Endodermal cell (in vitro differentiated cells): ENCODE measurements around the gene DLX5. TPM values are rescaled to one million over a fixed set of nuclear protein-coding genes. Genes with fewer than 3 reads are reported as not detected.

Experiments
- DNase-seq: peaks from one replicate; pipeline ENCODE4 v3.0.0-alpha.2; 2017
- H3K27ac ChIP-seq: 2 replicates; pipeline ENCODE4 v1.5.1; 2013; ENCODE audit warnings: mild to moderate bottlenecking, low read depth, low read length, moderate library complexity
- H3K27me3 ChIP-seq: 2 replicates; pipeline ENCODE4 v1.6.1; 2013; ENCODE audit warnings: mild to moderate bottlenecking, low read length, moderate library complexity; ENCODE audit not compliant: insufficient read depth, control insufficient read depth, poor library complexity, severe bottlenecking
- H3K36me3 ChIP-seq: 2 replicates; pipeline ENCODE4 v1.7.0; 2013; ENCODE audit warnings: mild to moderate bottlenecking, low read length, moderate library complexity; ENCODE audit not compliant: control insufficient read depth, insufficient read depth
- H3K4me1 ChIP-seq: one replicate; pipeline ENCODE4 v1.7.0; 2013; ENCODE audit warnings: low read length; ENCODE audit not compliant: control insufficient read depth, insufficient read depth
- H3K4me3 ChIP-seq: 2 replicates; pipeline ENCODE4 v1.5.1; 2013; ENCODE audit warnings: mild to moderate bottlenecking, low read length, moderate library complexity
- H3K9ac ChIP-seq: 2 replicates; pipeline ENCODE4 v1.6.1; 2013; ENCODE audit warnings: mild to moderate bottlenecking, low read length, moderate library complexity; ENCODE audit not compliant: poor library complexity, severe bottlenecking; ENCODE audit errors: extremely low read depth
- H3K9me3 ChIP-seq: 2 replicates; pipeline ENCODE4 v1.6.1; 2013; ENCODE audit warnings: mild to moderate bottlenecking, low read length, moderate library complexity; ENCODE audit not compliant: control insufficient read depth
- H3K27ac Mint-ChIP-seq: 2 replicates; pipeline ENCODE4 v1.8.0; 2020; ENCODE audit warnings: mixed read lengths
- H3K27me3 Mint-ChIP-seq: 2 replicates; pipeline ENCODE4 v1.8.0; 2021; ENCODE audit warnings: mild to moderate bottlenecking, mixed read lengths; ENCODE audit not compliant: insufficient read depth
- H3K36me3 Mint-ChIP-seq: 2 replicates; pipeline ENCODE4 v1.8.0; 2020; ENCODE audit warnings: low read depth, mixed read lengths
- H3K4me1 Mint-ChIP-seq: 2 replicates; pipeline ENCODE4 v1.8.0; 2020; ENCODE audit warnings: mixed read lengths
- H3K4me3 Mint-ChIP-seq: 2 replicates; pipeline ENCODE4 v1.8.0; 2020; ENCODE audit warnings: mild to moderate bottlenecking, moderate library complexity, mixed read lengths
- H3K9me3 Mint-ChIP-seq: 2 replicates; pipeline ENCODE4 v1.8.0; 2020; ENCODE audit warnings: mild to moderate bottlenecking, mixed read lengths
- CTCF ChIP-seq: fragments of 200-600 bp; sonication (generic); conservative IDR thresholded peaks from 2 replicates; pipeline ENCODE4 v1.5.0; 2021; ENCODE audit warnings: antibody characterized with exemption, mild to moderate bottlenecking
- WGBS, 2 experiments: methylation state at CpG; one replicate each; pipeline versions ENCODE4 v1.1.5 to v1.1.7; 2013; ENCODE audit warnings: missing lambda C conversion rate in 2 of 2, mixed read lengths in 1 of 2; ENCODE audit not compliant: insufficient coverage in 1 of 2, insufficient read length in 1 of 2; 5-methylcytosine and 5-hydroxymethylcytosine counted together
- total RNA-seq, 2 donors: library from RNA; stranded (reverse); fragmentation: NEBNext Ultra II Directional in 1 of 2; extraction: Animal tissue kit (Norgen Biotek cat#: 25700) in 1 of 2; gene quantifications; 2 replicates in 1 of 2; 3 replicates in 1 of 2; pipeline ENCODE4 v1.2.1, GENCODE V29; 2021

The DLX5 gene
- total RNA-seq, 2 donors from 2014 or later, result not detected

GRCh38 chr7:97016381-97017191 lies 8.0 kb downstream of the DLX5 start:
- peaks cover 28% of the 10 kb centered on the region for H3K4me1 Mint-ChIP-seq
- H3K4me3 Mint-ChIP-seq, result peak overlapping the region; percentile 60
- Histone ChIP-seq H3K27ac (no peak overlapping the region), H3K9ac (no peak overlapping the region), H3K4me3 (peak overlapping the region; percentile 71), H3K36me3 (no peaks in the 10 kb centered on the region), H3K9me3 (no peaks in the 10 kb centered on the region), H3K4me1 (peaks cover 3% of the 10 kb centered on the region), H3K27me3 (peaks cover 100% of the 10 kb centered on the region)
- WGBS, 2 experiments, result 0 to 1% methylated on average over 14 to 54 of the region's 55 CpGs
- H3K9me3 Mint-ChIP-seq, result no peaks in the 10 kb centered on the region
- H3K27ac Mint-ChIP-seq, result no peak overlapping the region
- H3K27me3 Mint-ChIP-seq, result peaks cover 100% of the 10 kb centered on the region
- peak; percentile 60 for TF ChIP-seq CTCF
- DNase-seq, result peak; percentile 93
- no peaks in the 10 kb centered on the region for H3K36me3 Mint-ChIP-seq

- Histone ChIP-seq H3K36me3 (no peaks in the 10 kb centered on the region), H3K9ac (no peak overlapping the region), H3K4me1 (peaks cover 3% of the 10 kb centered on the region), H3K4me3 (peak overlapping the region; percentile 71), H3K9me3 (no peaks in the 10 kb centered on the region), H3K27me3 (peaks cover 100% of the 10 kb centered on the region), H3K27ac (no peak overlapping the region)
- Mint-ChIP-seq H3K4me3 (peak overlapping the region; percentile 60), H3K4me1 (peaks cover 25% of the 10 kb centered on the region), H3K9me3 (no peaks in the 10 kb centered on the region), H3K27ac (no peak overlapping the region), H3K36me3 (no peaks in the 10 kb centered on the region), H3K27me3 (peaks cover 100% of the 10 kb centered on the region)
- 5 to 43% methylated on average over 1 to 11 of the region's 12 CpGs for WGBS, 2 experiments
- TF ChIP-seq CTCF, result no peak
- DNase-seq, result no peak
Measured at GRCh38 chr7:97015756-97016380, 8.8 kb downstream of the DLX5 start.

- H3K4me3 Mint-ChIP-seq, result no peak overlapping the region
- H3K4me1 ChIP-seq, result peaks cover 3% of the 10 kb centered on the region
- no peaks in the 10 kb centered on the region for H3K36me3 ChIP-seq
- H3K9me3 Mint-ChIP-seq, result no peaks in the 10 kb centered on the region
- 24% methylated on average over 3 of the region's 3 CpGs; no CpG with 5 or more reads in 1 of the 2 experiments for WGBS, 2 experiments
- H3K4me3 ChIP-seq, result no peak overlapping the region
- no peaks in the 10 kb centered on the region for H3K9me3 ChIP-seq
- DNase-seq, result no peak
- TF ChIP-seq CTCF, result no peak
- no peak overlapping the region for H3K9ac ChIP-seq
- H3K27ac Mint-ChIP-seq, result no peak overlapping the region
- H3K27me3 Mint-ChIP-seq, result peaks cover 100% of the 10 kb centered on the region
- H3K27me3 ChIP-seq, result peaks cover 100% of the 10 kb centered on the region
- H3K4me1 Mint-ChIP-seq, result peaks cover 23% of the 10 kb centered on the region
- H3K36me3 Mint-ChIP-seq, result no peaks in the 10 kb centered on the region
- no peak overlapping the region for H3K27ac ChIP-seq
Measured at GRCh38 chr7:97015279-97015678, 9.4 kb downstream of the DLX5 start.
